Aorta (tissue), 5 donors: ENCODE data around the gene PCDH9. TPM values are rescaled to one million over a fixed set of nuclear protein-coding genes. Genes with fewer than 3 reads are reported as not detected.

Source experiments
- ATAC-seq: fragments of 200-7000 bp; cut with Tn5 transposase; one replicate; pipeline ENCODE4 v1.9.1; 2022; ENCODE audit warnings: moderate library complexity; ENCODE audit not compliant: low FRiP score
- DNase-seq, 2 donors: peaks; one replicate each; pipeline ENCODE4 v3.0.0-alpha.2; 2020
- H3K27ac ChIP-seq, 2 donors: one replicate each; pipeline ENCODE4 v1.5.1; 2013; ENCODE audit warnings: low read length in 2 of 2, mild to moderate bottlenecking in 2 of 2, moderate library complexity in 2 of 2, control low read depth in 1 of 2, inconsistent platforms in 1 of 2, low read depth in 1 of 2
- H3K27me3 ChIP-seq, 2 donors: one replicate each; pipeline ENCODE4 v1.6.1; 2013; ENCODE audit warnings: control low read depth in 1 of 2, low read length in 1 of 2, mild to moderate bottlenecking in 1 of 2, moderate library complexity in 1 of 2; ENCODE audit not compliant: insufficient read depth in 2 of 2, control insufficient read depth in 1 of 2
- H3K36me3 ChIP-seq, 2 donors: one replicate each; pipeline ENCODE4 v1.6.1; 2013; ENCODE audit warnings: control low read depth in 1 of 2, low read length in 1 of 2, mild to moderate bottlenecking in 1 of 2; ENCODE audit not compliant: insufficient read depth in 2 of 2, control insufficient read depth in 1 of 2
- H3K4me1 ChIP-seq, 2 donors: one replicate each; pipeline ENCODE4 v1.6.1; 2013; ENCODE audit warnings: low read length in 2 of 2, control low read depth in 1 of 2, mild to moderate bottlenecking in 1 of 2, moderate library complexity in 1 of 2; ENCODE audit not compliant: insufficient read depth in 2 of 2, control insufficient read depth in 1 of 2
- H3K4me3 ChIP-seq, 2 donors: one replicate each; pipeline ENCODE4 v1.5.1; 2013; ENCODE audit warnings: low read length in 2 of 2, control low read depth in 1 of 2, mild to moderate bottlenecking in 1 of 2
- H3K9me3 ChIP-seq: one replicate; pipeline ENCODE4 v1.6.1; 2013; ENCODE audit warnings: mild to moderate bottlenecking, low read length; ENCODE audit not compliant: control insufficient read depth
- WGBS, 2 donors: extraction: QIAGEN DNeasy Blood & Tissue Kit; methylation state at CpG; one replicate each; pipeline ENCODE4 v1.1.7; 2013; 5-methylcytosine and 5-hydroxymethylcytosine counted together
- intact Hi-C, 2 donors: fragments of 100-400 bp; cut with DNase I; formaldehyde crosslinking; loops; one replicate each; pipeline versions ENCODE4 v1.14.2 to v1.15.0; 2022
- polyA plus RNA-seq, 2 donors: library from polyadenylated mRNA; stranded (reverse); fragments of 200-250 nt; gene quantifications; one replicate each; pipeline ENCODE4 v1.2.3, GENCODE V29; 2013
- total RNA-seq, 2 donors: library from RNA; stranded (reverse); fragmentation: NEBNext Ultra II Directional; extraction: Animal tissue kit (Norgen Biotek cat#: 25700); gene quantifications; one replicate each; pipeline ENCODE4 v1.2.1, GENCODE V29; 2021
- donor health status: healthy with polysubstance abuse.
- donor health status: Bipolar disorder and iron deficiency.
- donor health status: DM: no; HTN: no; CAD: no.
- donor health status: DM: no; HTN: no; CAD: no.
- donor health status: DM: yes; HTN: yes; CAD: no.

PCDH9 gene
- total and polyA plus RNA-seq, 4 donors = 0.38 to 6.3 (median 4.2) TPM

DNA sequence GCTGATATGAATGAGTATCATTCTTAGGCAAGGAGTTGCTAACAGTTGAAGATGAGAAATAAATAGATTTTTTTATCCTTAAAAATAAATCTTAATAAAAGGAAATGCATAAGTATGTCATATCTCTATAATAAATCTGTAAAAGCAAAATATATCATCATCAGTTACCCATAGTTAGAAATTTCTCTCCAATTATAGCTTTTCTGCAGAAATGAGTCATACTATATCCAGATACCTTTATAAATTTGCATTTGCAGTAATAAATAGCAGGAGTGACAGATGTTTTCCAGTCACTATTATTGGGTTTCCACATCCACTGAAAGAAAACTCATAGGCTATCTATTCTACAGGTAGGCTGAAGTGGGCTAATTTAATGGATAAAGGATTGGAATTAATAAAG is 829.8 kb downstream of the PCDH9 start:
- no peaks in the 10 kb centered on the region for H3K9me3 ChIP-seq
- no peak for DNase-seq
- intact Hi-C loops = no loop called here

DNA sequence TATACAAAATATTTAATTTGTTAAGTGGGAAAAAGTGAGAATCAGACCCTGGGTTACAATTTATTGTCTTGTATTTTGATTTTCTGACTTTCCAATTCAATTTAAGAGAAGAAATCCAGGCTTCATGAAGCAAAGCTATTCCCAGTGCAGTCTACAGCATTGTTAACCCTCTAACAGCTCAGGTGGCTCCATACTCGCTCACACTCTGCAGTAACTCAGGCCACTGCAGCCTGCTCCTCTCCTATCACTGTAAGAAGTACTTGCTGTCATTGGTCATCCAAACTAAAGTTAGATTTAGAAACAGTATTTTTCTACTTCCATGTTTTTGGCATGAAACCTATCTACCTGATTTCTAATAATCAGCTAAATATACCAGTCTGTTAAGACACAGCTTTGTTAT is 830.3 kb downstream of the PCDH9 start:
- no peak overlapping the region for H3K4me3 ChIP-seq
- WGBS, 2 donors = 88 to 94% methylated on average over 1 of the region's 1 CpG
- ATAC-seq (no peak), DNase-seq (no peak)
- intact Hi-C loops = no loop called here
- no peaks in the 10 kb centered on the region for H3K4me1 ChIP-seq
- no peak overlapping the region for H3K27ac ChIP-seq
- no peaks in the 10 kb centered on the region for H3K9me3 ChIP-seq
- H3K36me3 ChIP-seq = no peaks in the 10 kb centered on the region
- H3K27me3 ChIP-seq = no peaks in the 10 kb centered on the region

More for the DNA sequence above, 829.8 kb downstream of the PCDH9 start:
- no peak overlapping the region for H3K27ac ChIP-seq
- H3K36me3 ChIP-seq = no peaks in the 10 kb centered on the region
- H3K27me3 ChIP-seq = no peaks in the 10 kb centered on the region
- no peak overlapping the region for H3K4me3 ChIP-seq
- H3K4me1 ChIP-seq = no peaks in the 10 kb centered on the region
- no peak for ATAC-seq

DNA sequence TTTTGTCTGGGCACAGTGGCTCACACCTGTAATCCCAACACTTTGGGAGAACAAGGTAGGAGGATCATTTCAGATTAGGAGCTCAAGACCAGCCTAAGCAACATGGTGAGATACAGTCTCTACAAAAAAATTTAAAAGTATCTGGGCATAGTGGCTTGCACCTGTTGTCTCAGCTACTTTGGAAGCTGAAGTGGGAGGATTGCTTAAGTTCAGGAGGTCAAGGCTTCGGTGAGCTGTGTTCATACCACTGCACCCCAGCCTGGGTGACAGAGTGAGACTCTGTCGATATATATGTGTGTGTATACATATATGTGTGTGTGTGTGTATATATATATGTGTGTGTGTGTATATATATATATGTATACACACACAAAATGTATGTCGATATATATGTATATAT is 833.0 kb downstream of the PCDH9 start:
- Histone ChIP-seq H3K36me3 (no peaks in the 10 kb centered on the region), H3K9me3 (no peaks in the 10 kb centered on the region), H3K27me3 (no peaks in the 10 kb centered on the region), H3K4me3 (no peak overlapping the region), H3K27ac (no peak overlapping the region), H3K4me1 (no peaks in the 10 kb centered on the region)
- DNase-seq = no peak
- no peak for ATAC-seq
- WGBS, 2 donors = 89 to 91% methylated on average over 3 of the region's 3 CpGs
- intact Hi-C loops = no loop called here

DNA sequence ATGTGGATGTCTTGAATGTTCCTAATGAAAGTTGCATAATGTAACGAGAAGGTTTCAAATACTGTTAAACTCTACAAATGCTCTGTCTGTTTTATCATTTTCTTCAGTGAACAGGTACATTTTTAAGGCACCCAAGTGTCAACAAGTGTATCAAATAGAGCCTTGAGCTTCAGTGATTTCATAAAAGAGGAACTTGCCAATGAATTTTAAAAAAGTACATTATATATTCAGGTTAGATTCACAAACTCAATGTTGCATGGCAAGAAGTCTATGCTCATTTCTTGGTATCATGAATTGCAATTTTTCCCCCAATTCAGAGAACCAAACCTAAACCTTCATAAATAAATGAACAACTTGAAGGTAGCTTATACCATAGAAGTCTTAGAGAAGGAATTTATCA is 838.8 kb downstream of the PCDH9 start:
- 89 to 92% methylated on average over 1 of the region's 1 CpG for WGBS, 2 donors
- H3K4me1 ChIP-seq = no peaks in the 10 kb centered on the region
- intact Hi-C loops = no loop called here

DNA sequence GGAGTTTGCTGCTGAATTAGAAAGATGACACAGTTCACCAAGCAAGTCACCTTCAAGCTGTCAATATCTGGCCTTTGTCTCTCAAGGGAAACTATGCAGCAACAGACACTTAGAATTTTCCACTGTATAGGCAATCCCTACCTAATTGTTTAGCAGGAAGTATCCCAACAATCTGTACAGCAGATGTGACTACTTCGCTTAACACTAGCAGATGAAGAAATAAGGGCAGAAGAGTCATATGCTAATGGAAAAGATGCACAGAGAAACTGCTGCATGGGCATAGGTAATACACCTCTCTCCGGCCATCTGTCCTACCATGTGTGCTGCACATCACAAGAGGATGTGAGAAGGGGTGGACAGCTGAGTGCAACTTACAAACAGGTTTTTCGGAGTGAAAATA is 851.2 kb downstream of the PCDH9 start:
- Histone ChIP-seq H3K36me3 (no peaks in the 10 kb centered on the region), H3K9me3 (no peaks in the 10 kb centered on the region), H3K4me3 (no peak overlapping the region), H3K4me1 (no peaks in the 10 kb centered on the region), H3K27me3 (no peaks in the 10 kb centered on the region), H3K27ac (no peak overlapping the region)
- no peak for DNase-seq
- intact Hi-C loops = no loop called here
- 92 to 95% methylated on average over 3 of the region's 3 CpGs for WGBS, 2 donors
- ATAC-seq = no peak

More for the DNA sequence above, 838.8 kb downstream of the PCDH9 start:
- H3K4me3 ChIP-seq = no peak overlapping the region
- no peaks in the 10 kb centered on the region for H3K27me3 ChIP-seq
- no peaks in the 10 kb centered on the region for H3K9me3 ChIP-seq
- no peaks in the 10 kb centered on the region for H3K36me3 ChIP-seq
- H3K27ac ChIP-seq = no peak overlapping the region
- DNase-seq = no peak
- ATAC-seq = no peak

DNA sequence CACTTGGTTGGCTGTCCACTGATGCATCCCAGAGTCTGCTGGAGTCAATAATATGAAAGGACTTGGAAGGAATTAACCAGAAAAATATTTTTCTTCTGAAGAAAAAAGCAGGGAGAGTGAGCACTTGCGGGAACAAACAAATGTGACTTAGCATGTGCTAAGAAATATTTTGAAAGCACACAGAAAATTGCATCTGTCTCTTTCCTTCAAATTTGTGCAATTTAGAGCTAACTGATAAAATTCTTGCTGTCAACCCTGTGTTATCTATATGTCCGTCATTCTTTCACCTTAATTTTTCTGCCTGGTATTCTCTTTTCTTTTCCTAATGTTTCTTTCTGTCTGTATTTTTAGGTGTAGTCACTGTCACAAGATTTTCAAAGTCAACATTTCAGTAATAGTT is 852.6 kb downstream of the PCDH9 start:
- Histone ChIP-seq H3K4me3 (no peak overlapping the region), H3K9me3 (no peaks in the 10 kb centered on the region), H3K4me1 (no peaks in the 10 kb centered on the region), H3K27me3 (no peaks in the 10 kb centered on the region), H3K27ac (no peak overlapping the region), H3K36me3 (no peaks in the 10 kb centered on the region)
- 26 to 29% methylated on average over 2 of the region's 2 CpGs for WGBS, 2 donors
- intact Hi-C loops = no loop called here
- no peak for DNase-seq
- no peak for ATAC-seq

DNA sequence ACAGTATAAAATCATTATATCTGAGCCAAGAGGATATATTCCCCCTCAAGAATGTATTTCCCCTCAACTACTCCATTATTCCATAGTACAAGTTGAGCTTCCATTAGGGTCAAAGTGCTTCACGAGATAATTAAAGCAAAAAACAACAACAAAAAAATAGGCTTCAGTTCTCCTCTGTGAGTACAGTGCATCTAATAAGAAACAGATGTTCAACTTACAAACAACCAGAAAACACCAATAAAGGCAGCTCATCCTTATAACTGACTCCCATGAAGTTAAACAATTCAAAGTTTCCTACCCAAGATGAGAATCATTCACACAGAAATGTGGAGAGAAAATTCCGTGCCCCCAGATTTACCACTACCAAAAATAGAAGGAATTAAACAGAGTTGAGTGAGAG is 854.4 kb downstream of the PCDH9 start:
- intact Hi-C loops = no loop called here
- 47 to 57% methylated on average over 2 of the region's 2 CpGs for WGBS, 2 donors

DNA sequence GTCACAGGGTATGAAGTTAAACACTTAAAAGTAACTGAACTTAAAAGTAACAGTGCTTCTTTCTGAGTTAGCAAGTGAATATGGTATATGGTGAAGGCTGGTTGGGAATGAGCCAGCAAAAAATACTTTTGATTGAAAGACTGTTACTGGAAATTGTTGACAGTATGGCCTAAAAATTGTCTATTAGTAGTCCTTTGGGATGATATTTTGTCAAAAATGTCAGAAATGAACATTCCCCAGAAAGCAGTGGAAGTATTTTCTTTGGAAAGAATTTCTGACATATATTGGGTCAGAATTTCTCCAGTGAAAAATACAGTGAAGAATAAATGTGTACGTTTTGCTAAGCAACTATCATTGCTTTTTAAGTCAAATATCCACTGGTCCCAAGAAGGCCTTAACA is 860.5 kb downstream of the PCDH9 start:
- H3K36me3 ChIP-seq = no peaks in the 10 kb centered on the region
- 26 to 37% methylated on average over 1 of the region's 1 CpG for WGBS, 2 donors
- H3K27me3 ChIP-seq = no peaks in the 10 kb centered on the region
- ATAC-seq = no peak
- no peak overlapping the region for H3K27ac ChIP-seq
- no peaks in the 10 kb centered on the region for H3K4me1 ChIP-seq
- intact Hi-C loops = no loop called here
- DNase-seq = no peak
- no peak overlapping the region for H3K4me3 ChIP-seq
- no peaks in the 10 kb centered on the region for H3K9me3 ChIP-seq

More for the DNA sequence above, 854.4 kb downstream of the PCDH9 start:
- no peaks in the 10 kb centered on the region for H3K4me1 ChIP-seq
- H3K4me3 ChIP-seq = no peak overlapping the region
- DNase-seq (no peak), ATAC-seq (no peak)
- no peaks in the 10 kb centered on the region for H3K9me3 ChIP-seq
- no peak overlapping the region for H3K27ac ChIP-seq
- H3K27me3 ChIP-seq = no peaks in the 10 kb centered on the region
- H3K36me3 ChIP-seq = no peaks in the 10 kb centered on the region

DNA sequence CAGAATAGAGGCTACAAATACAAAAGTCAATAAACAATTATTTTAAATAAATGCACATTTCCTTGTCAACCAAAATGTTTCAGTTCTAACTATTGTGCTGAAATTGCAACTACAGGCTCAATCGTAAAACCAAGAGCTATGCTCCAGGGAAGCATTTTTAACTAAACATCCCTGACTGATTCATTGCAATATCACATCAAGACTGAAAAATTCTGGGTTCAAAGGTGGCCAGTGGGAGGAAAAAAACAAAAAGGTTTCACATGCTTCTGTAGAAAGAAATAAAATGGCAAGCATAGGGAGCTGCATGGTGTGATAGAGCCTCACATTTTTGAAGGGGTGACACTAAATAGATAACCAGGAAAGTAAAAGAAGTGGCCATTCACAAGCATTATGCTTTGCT is 862.8 kb downstream of the PCDH9 start:
- Histone ChIP-seq H3K9me3 (no peaks in the 10 kb centered on the region), H3K27me3 (no peaks in the 10 kb centered on the region), H3K27ac (no peak overlapping the region), H3K4me1 (no peaks in the 10 kb centered on the region), H3K36me3 (no peaks in the 10 kb centered on the region), H3K4me3 (no peak overlapping the region)
- intact Hi-C loops = no loop called here
- WGBS, 2 donors = 76 to 81% methylated on average over 1 of the region's 1 CpG
- DNase-seq = no peak
- ATAC-seq = no peak
